NK-92 (cell line): ENCODE results near the gene THSD4.
"Not testable (repeated sequence)": the region's sequence is repeated elsewhere in the genome, so short reads cannot be mapped to it uniquely, and the experiment has no call there.

Experiments
- DNase-seq: peaks from one replicate; lab custom pipeline; 2025; ENCODE audit not compliant: unreplicated experiment; lab: John Stamatoyannopoulos, UW

Gene THSD4

GRCh38 chr15:71186267-71186666 is 71.0 kb downstream of the THSD4 start:
- DNase-seq = no peak

- no peak for DNase-seq
Measured at GRCh38 chr15:71187078-71187477, 71.8 kb downstream of the THSD4 start.

- no peak for DNase-seq
Measured at GRCh38 chr15:71187526-71187925, 72.3 kb downstream of the THSD4 start.

GRCh38 chr15:71189718-71190117 is 74.4 kb downstream of the THSD4 start:
- no peak for DNase-seq

- DNase-seq = no peak
Measured at GRCh38 chr15:71191296-71191695, 76.0 kb downstream of the THSD4 start.

- DNase-seq = no peak
Measured at GRCh38 chr15:71192816-71193215, 77.5 kb downstream of the THSD4 start.

- DNase-seq = no peak
Measured at GRCh38 chr15:71194286-71194685, 79.0 kb downstream of the THSD4 start.

GRCh38 chr15:71195242-71195641 is 80.0 kb downstream of the THSD4 start:
- DNase-seq = no peak

- no peak for DNase-seq
Measured at GRCh38 chr15:71197620-71198019, 82.3 kb downstream of the THSD4 start.

- no peak for DNase-seq
Measured at GRCh38 chr15:71198846-71199245, 83.6 kb downstream of the THSD4 start.

GRCh38 chr15:71199384-71200351 is 84.4 kb downstream of the THSD4 start:
- no peak for DNase-seq

GRCh38 chr15:71201477-71201876 is 86.2 kb downstream of the THSD4 start:
- DNase-seq = no peak

- DNase-seq = no peak
Measured at GRCh38 chr15:71202712-71203111, 87.4 kb downstream of the THSD4 start.

GRCh38 chr15:71203586-71204474 is 88.6 kb downstream of the THSD4 start:
- DNase-seq = no peak

GRCh38 chr15:71207141-71207540 is 91.9 kb downstream of the THSD4 start:
- no peak for DNase-seq

GRCh38 chr15:71212146-71212545 is 96.9 kb downstream of the THSD4 start:
- no peak for DNase-seq

GRCh38 chr15:71213943-71214342 is 98.7 kb downstream of the THSD4 start:
- not testable (repeated sequence) for DNase-seq

GRCh38 chr15:71215126-71215894 is 100.0 kb downstream of the THSD4 start:
- DNase-seq = no peak

- DNase-seq = no peak
Measured at GRCh38 chr15:71218272-71218805, 103.1 kb downstream of the THSD4 start.

GRCh38 chr15:71219101-71219500 is 103.8 kb downstream of the THSD4 start:
- no peak for DNase-seq

- no peak for DNase-seq
Measured at GRCh38 chr15:71219645-71220044, 104.4 kb downstream of the THSD4 start.
